ENCODE measurements around the gene GOT2. TPM values are rescaled to one million over a fixed set of nuclear protein-coding genes. Genes with fewer than 3 reads are reported as not detected.

GOT2 gene
- total and polyA plus RNA-seq, 2 donors (not counting 3 experiments of a cell fraction or from before 2014, with no cell fraction given) = 53.4 to 127 TPM

GRCh38 chr16:58733248-58733670 is 857 bp downstream of the GOT2 start:
- peak overlapping the region; percentile 77 for H2AFZ ChIP-seq (ENCODE audit: low read depth, low read length)
- no peaks in the 10 kb centered on the region for H3K9me1 ChIP-seq (replicated peaks; ENCODE audit: control insufficient read depth, extremely low read depth, insufficient read depth, low read length)
- H3K36me3 ChIP-seq (ENCODE audit: control insufficient read depth in 2 of 2, extremely low read depth in 1 of 2, insufficient read depth in 2 of 2, low read length in 2 of 2) = no peaks in the 10 kb centered on the region
- H3K9me3 ChIP-seq (replicated peaks; ENCODE audit: control insufficient read depth, insufficient read depth, low read length) = no peaks in the 10 kb centered on the region
- no peak for DNase-seq (ENCODE audit: low read depth, low spot score)
- dilution Hi-C loops (cut with MboI; ENCODE audit: extremely low pct_ligation_motif_present, low sequenced_read_pairs) = no loop called here
- ChIA-PET POLR2A (no interaction called here), CTCF (interaction anchor here (0.6 to 6.5 kb wide), 3 partner anchors 13 to 43 kb away, joined by 3 to 64 read pairs (median 3); no protein-coding TSS in a partner anchor)
- no peaks in the 10 kb centered on the region for H3K27me3 ChIP-seq (ENCODE audit: control insufficient read depth in 2 of 2, insufficient read depth in 2 of 2, low read length in 2 of 2)
- H3K27ac ChIP-seq (ENCODE audit: insufficient read depth, low read depth, low read length) = peak overlapping the region; percentile 98
- BruUV-seq (replicated peaks) = no TSS peak
- FAIRE-seq = no peak
- H3K79me2 ChIP-seq (ENCODE audit: control insufficient read depth, insufficient read depth, low read length) = peaks cover 57% of the 10 kb centered on the region
- peak overlapping the region; percentile 70 for H3K9ac ChIP-seq (replicated peaks; ENCODE audit: extremely low read depth, insufficient read depth, low read length)
- TF ChIP-seq GATA2 (IDR thresholded peaks at IDR 0.05; ENCODE audit: insufficient read depth, insufficient read length, low read depth, low read length) (no peak), CTCF (IDR thresholded peaks at IDR 0.05; ENCODE audit: extremely low read depth in 1 of 2, insufficient read depth in 1 of 2, low read depth in 1 of 2, low read length in 2 of 2) (no peak), FOS (IDR thresholded peaks at IDR 0.05; ENCODE audit: borderline replicate concordance, insufficient read depth, low read length) (no peak), EZH2 (IDR thresholded peaks at IDR 0.05; ENCODE audit: borderline replicate concordance, low read depth, low read length, severe bottlenecking) (no peak), JUN (IDR thresholded peaks at IDR 0.05; ENCODE audit: borderline replicate concordance, insufficient read depth, insufficient read length, low read depth) (no peak), MAX (IDR thresholded peaks at IDR 0.05; ENCODE audit: insufficient read depth, insufficient read length) (no peak)
- intact Hi-C loops (cut with micrococcal nuclease) = no loop called here
- peak overlapping the region; percentile 63 to 84 (median 72) for H3K4me3 ChIP-seq (replicated peaks in 1 of 3; ENCODE audit: insufficient read depth in 1 of 3, low read depth in 1 of 3, low read length in 3 of 3)
- peaks cover 26% of the 10 kb centered on the region for H3K4me1 ChIP-seq (ENCODE audit: control insufficient read depth, extremely low read depth, insufficient read depth, low read length)
- no peaks in the 10 kb centered on the region for H4K20me1 ChIP-seq (replicated peaks; ENCODE audit: control insufficient read depth, extremely low read depth, insufficient read depth, low read length)
- peak overlapping the region; percentile 82 for H3K4me2 ChIP-seq (ENCODE audit: insufficient read depth, low read length)

Measured in endothelial cell of umbilical vein (primary cell).